GM19452 (cell line): ENCODE measurements around the gene OR10A7.
"Not testable (repeated sequence)": the region's sequence is repeated elsewhere in the genome, so short reads cannot be mapped to it uniquely, and the experiment has no call there.

ENCODE experiments used
- ATAC-seq: cut with Tn5 transposase; IDR thresholded peaks from one replicate; pipeline ENCODE4 v1.9.1; 2021; ENCODE audit not compliant: unreplicated experiment

OR10A7 gene

GRCh38 chr12:55220725-55221124, at the start of gene OR10A7:
TSS of gene OR10A7 (plus strand) at chr12:55221025. CDS start at chr12:55221025, 0 bp downstream.
- ATAC-seq: no peak

- ATAC-seq: no peak
These were observed 49.4 kb upstream of the OR10A7 start for GRCh38 chr12:55171445-55171844.

GRCh38 chr12:55171846-55172245, 49.0 kb upstream of the OR10A7 start:
- ATAC-seq: not testable (repeated sequence)

GRCh38 chr12:55172686-55173085, 48.1 kb upstream of the OR10A7 start:
- no peak for ATAC-seq

- no peak for ATAC-seq
These were observed 47.4 kb upstream of the OR10A7 start for GRCh38 chr12:55173456-55173855.

- no peak for ATAC-seq
These were observed 32.3 kb upstream of the OR10A7 start for GRCh38 chr12:55188573-55188972.

GRCh38 chr12:55188974-55189556, 31.8 kb upstream of the OR10A7 start:
- ATAC-seq: peak; percentile 77

GRCh38 chr12:55194382-55194781, 26.4 kb upstream of the OR10A7 start:
- no peak for ATAC-seq

GRCh38 chr12:55226523-55226922, 5.7 kb downstream of the OR10A7 start:
- ATAC-seq: no peak

- ATAC-seq: no peak
These were observed 6.8 kb downstream of the OR10A7 start for GRCh38 chr12:55227643-55228042.

GRCh38 chr12:55244309-55244708, 23.5 kb downstream of the OR10A7 start, which contains the start of gene OR6C74:
TSS of gene OR6C74 (plus strand) at chr12:55244609. CDS start at chr12:55247288, 2,679 bp downstream.
- ATAC-seq: no peak

- no peak for ATAC-seq
These were observed 25.3 kb downstream of the OR10A7 start for GRCh38 chr12:55246159-55246558.

- no peak for ATAC-seq
These were observed 30.1 kb downstream of the OR10A7 start for GRCh38 chr12:55250944-55251343.

- ATAC-seq: no peak
These were observed 32.5 kb downstream of the OR10A7 start for GRCh38 chr12:55253281-55253680.

GRCh38 chr12:55256831-55257230, 36.0 kb downstream of the OR10A7 start:
- no peak for ATAC-seq

- no peak for ATAC-seq
These were observed 37.5 kb downstream of the OR10A7 start for GRCh38 chr12:55258303-55258702.
